ENCODE measurements around the gene COL27A1. TPM values are rescaled to one million over a fixed set of nuclear protein-coding genes. Genes with fewer than 3 reads are reported as not detected.

COL27A1 gene
- total RNA-seq, 3 donors from 2014 or later = 3.5 to 22.0 (median 6.7) TPM

GRCh38 chr9:114299286-114300152 lies 144.2 kb downstream of the COL27A1 start:
- DNase-seq (ENCODE audit: low spot score in 2 of 2) = peak in 1 of 2 donors; percentile 25
- no peaks in the 10 kb centered on the region for H3K27me3 ChIP-seq
- H3K27ac ChIP-seq = no peak overlapping the region
- TF ChIP-seq POLR2A (IDR thresholded peaks at IDR 0.05) (no peak), POLR2AphosphoS5 (IDR thresholded peaks at IDR 0.05) (no peak)
- H3K36me3 ChIP-seq = no peaks in the 10 kb centered on the region
- no peaks in the 10 kb centered on the region for H3K4me1 ChIP-seq
- no peak overlapping the region for H3K4me3 ChIP-seq
- intact Hi-C loops (cut with DNase I; ENCODE audit: low total_unique reads) = no loop called here
- H3K9me3 ChIP-seq = peaks cover 0 to 5% of the 10 kb centered on the region in 2 donors

DNA sequence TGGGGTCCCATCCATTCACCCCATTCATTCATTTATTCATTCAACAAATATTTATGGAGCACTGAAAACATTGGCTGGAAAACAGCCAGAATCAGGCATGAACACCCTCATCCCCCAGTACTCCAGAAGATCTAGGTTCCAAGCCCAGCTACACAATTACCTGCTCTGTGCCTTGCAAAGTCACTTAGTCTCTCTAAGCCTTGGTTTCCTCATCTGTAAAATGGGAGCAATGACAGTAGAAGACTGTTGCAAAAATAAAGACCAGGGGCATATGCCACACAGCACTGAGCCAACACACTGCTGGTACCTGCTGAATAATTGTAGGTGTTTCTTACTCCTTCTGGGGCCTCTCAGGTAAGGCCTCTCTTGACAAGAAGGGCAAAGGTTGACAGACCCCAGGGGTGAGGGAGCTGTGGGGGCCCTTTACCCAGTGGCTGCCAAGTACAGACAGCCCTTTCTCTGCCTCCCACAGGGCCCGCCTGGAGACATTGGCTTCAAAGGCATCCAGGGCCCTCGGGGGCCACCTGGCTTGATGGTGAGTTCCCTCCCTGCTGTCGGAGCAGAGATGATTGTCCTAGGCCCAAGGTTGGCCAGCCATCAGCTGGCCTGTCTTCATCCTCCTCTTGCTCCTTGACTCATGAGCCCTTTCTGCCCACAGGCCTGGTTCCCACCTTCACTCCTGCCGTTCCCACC lies 145.0 kb downstream of the COL27A1 start:
- no peaks in the 10 kb centered on the region for H3K36me3 ChIP-seq
- intact Hi-C loops (cut with DNase I; ENCODE audit: low total_unique reads) = no loop called here
- no peak for TF ChIP-seq POLR2A (IDR thresholded peaks at IDR 0.05)
- no peak for DNase-seq (ENCODE audit: low spot score in 2 of 2)
- H3K4me1 ChIP-seq = no peaks in the 10 kb centered on the region
- no peaks in the 10 kb centered on the region for H3K27me3 ChIP-seq
- no peaks in the 10 kb centered on the region for H3K9me3 ChIP-seq
- no peak overlapping the region for H3K4me3 ChIP-seq
- no peak overlapping the region for H3K27ac ChIP-seq

- TF ChIP-seq CTCF (IDR thresholded peaks at IDR 0.05) = no peak
- no peak for TF ChIP-seq POLR2AphosphoS5 (IDR thresholded peaks at IDR 0.05)
- no peak for TF ChIP-seq POLR2A (IDR thresholded peaks at IDR 0.05)
- no peak overlapping the region for H3K27ac ChIP-seq
- H3K36me3 ChIP-seq = no peaks in the 10 kb centered on the region
- DNase-seq (ENCODE audit: low spot score in 2 of 2) = peak in 1 of 2 donors; percentile 35
- no peaks in the 10 kb centered on the region for H3K4me1 ChIP-seq
- H3K9me3 ChIP-seq = no peaks in the 10 kb centered on the region
- intact Hi-C loops (cut with DNase I; ENCODE audit: low total_unique reads) = no loop called here
- H3K4me3 ChIP-seq = no peak overlapping the region
- H3K27me3 ChIP-seq = no peaks in the 10 kb centered on the region
Observed at GRCh38 chr9:114300846-114301797, 145.8 kb downstream of the COL27A1 start.

- H3K9me3 ChIP-seq = no peaks in the 10 kb centered on the region
- H3K36me3 ChIP-seq = no peaks in the 10 kb centered on the region
- no peaks in the 10 kb centered on the region for H3K27me3 ChIP-seq
- no peak overlapping the region for H3K4me3 ChIP-seq
- no peak for TF ChIP-seq POLR2A (IDR thresholded peaks at IDR 0.05)
- peak in 1 of 2 donors; percentile 48 for DNase-seq (ENCODE audit: low spot score in 2 of 2)
- H3K4me1 ChIP-seq = no peaks in the 10 kb centered on the region
- H3K27ac ChIP-seq = no peak overlapping the region
- intact Hi-C loops (cut with DNase I; ENCODE audit: low total_unique reads) = no loop called here
Observed at GRCh38 chr9:114301798-114302565, 146.6 kb downstream of the COL27A1 start.

DNA sequence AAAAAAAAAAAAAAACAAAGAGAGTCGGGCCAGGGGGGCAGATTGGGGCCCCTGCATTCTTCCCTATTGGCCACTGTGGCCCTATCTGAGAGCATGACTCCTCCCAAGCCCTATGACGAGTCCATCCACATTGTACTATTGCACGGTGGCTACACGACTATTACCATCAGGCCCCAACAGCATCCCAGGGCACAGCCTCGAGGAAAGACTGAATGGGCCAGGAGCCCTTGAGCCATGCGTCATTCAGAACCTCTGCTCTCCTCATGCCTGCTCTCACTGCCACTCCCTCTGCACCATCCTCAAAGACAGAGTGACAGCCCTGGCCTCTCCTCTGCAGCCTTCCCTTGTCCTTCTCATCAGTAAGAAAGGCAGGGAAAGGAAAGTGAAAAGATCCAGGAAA lies 147.4 kb downstream of the COL27A1 start:
- Histone ChIP-seq H3K4me3 (no peak overlapping the region), H3K27me3 (no peaks in the 10 kb centered on the region), H3K9me3 (no peaks in the 10 kb centered on the region), H3K36me3 (no peaks in the 10 kb centered on the region), H3K4me1 (no peaks in the 10 kb centered on the region), H3K27ac (no peak overlapping the region)
- TF ChIP-seq CTCF (IDR thresholded peaks at IDR 0.05) (no peak), POLR2A (IDR thresholded peaks at IDR 0.05) (no peak), POLR2AphosphoS5 (IDR thresholded peaks at IDR 0.05) (no peak)
- no peak for DNase-seq (ENCODE audit: low spot score in 2 of 2)
- intact Hi-C loops (cut with DNase I; ENCODE audit: low total_unique reads) = no loop called here

- Histone ChIP-seq H3K27ac (no peak overlapping the region), H3K4me1 (no peaks in the 10 kb centered on the region), H3K27me3 (no peaks in the 10 kb centered on the region), H3K4me3 (no peak overlapping the region), H3K9me3 (no peaks in the 10 kb centered on the region), H3K36me3 (no peaks in the 10 kb centered on the region)
- intact Hi-C loops (cut with DNase I; ENCODE audit: low total_unique reads) = no loop called here
- no peak for DNase-seq (ENCODE audit: low spot score in 2 of 2)
- TF ChIP-seq CTCF (IDR thresholded peaks at IDR 0.05) = no peak
- TF ChIP-seq POLR2AphosphoS5 (IDR thresholded peaks at IDR 0.05) = no peak
- TF ChIP-seq POLR2A (IDR thresholded peaks at IDR 0.05) = no peak
Observed at GRCh38 chr9:114303571-114303970, 148.2 kb downstream of the COL27A1 start.
